Measurements from ENCODE around the gene TERT.
"Not testable (repeated sequence)": the region's sequence is repeated elsewhere in the genome, so short reads cannot be mapped to it uniquely, and the experiment has no call there.

The TERT gene

DNA sequence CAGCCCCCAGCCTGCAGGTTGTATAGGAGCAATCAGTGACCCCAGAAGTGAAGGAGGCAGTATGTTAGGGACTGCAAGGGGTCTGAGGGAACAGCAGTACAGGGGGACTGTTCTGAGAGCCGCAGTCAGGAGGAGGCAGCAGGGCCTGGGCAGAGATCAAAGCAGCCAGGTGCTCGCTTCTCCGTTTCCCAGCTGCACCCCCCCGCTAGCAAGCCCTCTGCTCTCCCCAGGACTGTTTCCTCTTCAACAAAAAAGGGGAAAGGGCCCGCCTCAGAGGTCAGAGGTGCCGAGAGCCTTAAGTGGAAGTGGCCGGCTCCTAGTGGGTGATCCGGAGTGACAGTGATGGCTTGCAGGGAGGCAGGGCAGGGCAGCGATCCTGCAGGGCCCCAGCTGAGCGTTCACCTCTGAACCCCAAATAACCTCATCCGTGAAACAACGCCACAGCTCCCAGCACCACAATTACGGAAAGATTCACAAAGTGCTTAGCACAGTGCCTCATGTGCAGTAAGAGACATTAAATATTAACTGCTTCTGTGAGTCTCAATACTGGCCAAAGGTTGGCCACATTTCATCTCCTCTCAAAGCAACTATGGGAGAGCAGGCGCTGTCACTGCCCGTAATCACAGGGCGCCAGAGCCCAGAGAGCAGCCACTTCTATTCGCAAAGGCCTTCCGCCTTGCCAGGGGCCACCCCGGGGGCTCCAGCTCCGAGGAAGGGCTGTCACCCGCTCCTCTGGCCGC, 42.1 kb upstream of the TERT start:
- FAIRE-seq (no peak), DNase-seq (ENCODE audit: insufficient read length) (no peak)
- TF ChIP-seq POLR2AphosphoS5 (IDR thresholded peaks at IDR 0.05; ENCODE audit: low read depth, low read length) (0 out of 2 replicates have a peak, but pooled peaks have one; percentile 10), TAF1 (IDR thresholded peaks at IDR 0.05; ENCODE audit: borderline replicate concordance, low read depth, low read length) (no peak)

- no peak for DNase-seq (ENCODE audit: insufficient read length)
- FAIRE-seq = no peak
- no peak for TF ChIP-seq TAF1 (IDR thresholded peaks at IDR 0.05; ENCODE audit: borderline replicate concordance, low read depth, low read length)
- no peak for TF ChIP-seq POLR2AphosphoS5 (IDR thresholded peaks at IDR 0.05; ENCODE audit: low read depth, low read length)
- TF ChIP-seq POLR2A (IDR thresholded peaks at IDR 0.05; ENCODE audit: low read depth, low read length) = no peak
These were observed 41.3 kb upstream of the TERT start for GRCh38 chr5:1336106-1336561.

DNA sequence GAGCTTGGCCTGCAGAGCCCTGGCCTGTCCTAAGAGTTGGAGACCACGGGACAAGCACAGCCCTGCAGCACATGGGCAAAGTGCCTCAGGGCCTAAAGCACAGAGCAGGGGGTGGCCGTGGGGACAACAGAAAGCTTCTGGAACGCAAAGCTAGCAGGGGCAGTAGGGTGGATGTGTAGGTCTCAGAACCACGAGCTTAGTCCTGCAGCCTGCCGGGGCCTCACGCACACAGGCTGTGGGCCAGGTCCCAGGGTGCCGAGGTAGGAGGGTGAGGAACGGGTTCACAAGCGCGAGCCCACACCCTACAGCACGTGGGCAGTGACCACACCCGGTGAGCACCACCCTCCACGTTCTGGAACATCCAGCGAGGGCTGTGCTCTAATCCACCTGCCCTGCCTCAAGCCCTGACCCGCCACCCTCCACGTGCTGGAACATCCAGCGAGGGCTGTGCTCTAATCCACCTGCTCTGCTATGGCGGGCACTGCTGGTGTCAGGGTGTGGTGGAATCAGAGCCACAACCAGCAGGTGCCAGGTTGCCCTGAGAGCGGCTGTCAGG, 40.8 kb upstream of the TERT start:
- DNase-seq (ENCODE audit: insufficient read length) (no peak), FAIRE-seq (no peak)
- no peak for TF ChIP-seq POLR2A (IDR thresholded peaks at IDR 0.05; ENCODE audit: low read depth, low read length)
- no peak for TF ChIP-seq TAF1 (IDR thresholded peaks at IDR 0.05; ENCODE audit: borderline replicate concordance, low read depth, low read length)
- no peak for TF ChIP-seq POLR2AphosphoS5 (IDR thresholded peaks at IDR 0.05; ENCODE audit: low read depth, low read length)

GRCh38 chr5:1334831-1335539, 40.1 kb upstream of the TERT start:
- FAIRE-seq = no peak
- TF ChIP-seq POLR2AphosphoS5 (IDR thresholded peaks at IDR 0.05; ENCODE audit: low read depth, low read length) (no peak), TAF1 (IDR thresholded peaks at IDR 0.05; ENCODE audit: borderline replicate concordance, low read depth, low read length) (no peak), POLR2A (IDR thresholded peaks at IDR 0.05; ENCODE audit: low read depth, low read length) (no peak)
- no peak for DNase-seq (ENCODE audit: insufficient read length)

- FAIRE-seq = no peak
- TF ChIP-seq TAF1 (IDR thresholded peaks at IDR 0.05; ENCODE audit: borderline replicate concordance, low read depth, low read length) (no peak), POLR2A (IDR thresholded peaks at IDR 0.05; ENCODE audit: low read depth, low read length) (no peak), POLR2AphosphoS5 (IDR thresholded peaks at IDR 0.05; ENCODE audit: low read depth, low read length) (no peak)
- no peak for DNase-seq (ENCODE audit: insufficient read length)
These were observed 39.1 kb upstream of the TERT start for GRCh38 chr5:1333986-1334385.

DNA sequence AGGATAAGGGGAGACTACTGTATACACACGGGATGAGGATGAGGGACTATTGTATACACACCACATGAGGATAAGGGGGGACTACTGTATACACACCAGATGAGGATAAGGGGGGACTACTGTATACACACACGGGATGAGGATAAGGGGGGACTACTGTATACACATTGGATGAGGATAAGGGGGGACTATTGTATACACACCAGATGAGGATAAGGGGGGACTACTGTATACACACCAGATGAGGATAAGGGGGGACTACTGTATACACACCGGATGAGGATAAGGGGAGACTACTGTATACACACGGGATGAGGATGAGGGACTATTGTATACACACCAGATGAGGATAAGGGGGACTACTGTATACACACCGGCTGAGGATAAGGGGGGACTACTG, 38.4 kb upstream of the TERT start:
- FAIRE-seq = peak; percentile 82
- not testable (repeated sequence) for DNase-seq (ENCODE audit: insufficient read length)

GRCh38 chr5:1332461-1333001, 37.7 kb upstream of the TERT start:
- no peak for TF ChIP-seq POLR2A (IDR thresholded peaks at IDR 0.05; ENCODE audit: low read depth, low read length)
- TF ChIP-seq POLR2AphosphoS5 (IDR thresholded peaks at IDR 0.05; ENCODE audit: low read depth, low read length) = no peak
- TF ChIP-seq TAF1 (IDR thresholded peaks at IDR 0.05; ENCODE audit: borderline replicate concordance, low read depth, low read length) = no peak
- no peak for FAIRE-seq
- no peak for DNase-seq (ENCODE audit: insufficient read length)

GRCh38 chr5:1331861-1332405, 37.1 kb upstream of the TERT start:
- no peak for TF ChIP-seq TAF1 (IDR thresholded peaks at IDR 0.05; ENCODE audit: borderline replicate concordance, low read depth, low read length)
- TF ChIP-seq POLR2A (IDR thresholded peaks at IDR 0.05; ENCODE audit: low read depth, low read length) = no peak
- no peak for TF ChIP-seq POLR2AphosphoS5 (IDR thresholded peaks at IDR 0.05; ENCODE audit: low read depth, low read length)
- FAIRE-seq (no peak), DNase-seq (ENCODE audit: insufficient read length) (no peak)

GRCh38 chr5:1330847-1331831, 36.3 kb upstream of the TERT start:
- FAIRE-seq = no peak
- no peak for TF ChIP-seq POLR2AphosphoS5 (IDR thresholded peaks at IDR 0.05; ENCODE audit: low read depth, low read length)
- TF ChIP-seq TAF1 (IDR thresholded peaks at IDR 0.05; ENCODE audit: borderline replicate concordance, low read depth, low read length) = no peak
- TF ChIP-seq POLR2A (IDR thresholded peaks at IDR 0.05; ENCODE audit: low read depth, low read length) = no peak
- peak; percentile 16 for DNase-seq (ENCODE audit: insufficient read length)

DNA sequence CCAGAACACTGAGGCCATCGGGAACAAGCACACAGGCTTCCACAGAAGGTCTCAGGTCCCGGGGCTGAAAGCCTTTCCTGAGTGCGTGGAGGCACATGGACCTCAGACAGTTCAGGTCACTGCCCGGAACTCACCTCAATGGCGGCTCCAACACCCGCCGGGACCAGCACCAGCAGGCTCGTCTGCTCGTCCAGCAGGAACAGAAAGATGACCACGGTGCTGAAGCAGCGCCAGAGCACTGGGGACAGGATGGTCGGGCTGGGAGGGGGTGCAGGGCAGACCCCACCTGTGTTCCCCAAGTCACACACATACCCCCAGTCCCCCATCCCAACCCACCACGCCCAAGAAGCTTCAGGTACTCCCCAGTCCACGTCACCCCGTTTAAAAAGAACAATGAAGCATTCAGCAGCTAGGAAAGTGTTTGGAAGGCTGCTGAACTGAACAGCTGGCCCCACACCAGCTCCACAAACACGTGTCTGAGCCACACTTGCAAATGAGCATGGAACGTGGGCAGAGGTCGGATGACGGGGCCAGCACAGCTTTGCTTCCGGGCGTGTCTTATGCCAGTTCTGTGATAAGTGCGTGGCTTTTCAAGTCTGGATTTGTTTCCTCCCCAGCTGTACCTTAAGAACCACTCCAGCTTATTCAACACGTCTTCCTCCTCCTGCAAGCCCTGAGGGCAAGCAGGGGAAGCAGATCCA, 35.4 kb upstream of the TERT start:
- TF ChIP-seq POLR2AphosphoS5 (IDR thresholded peaks at IDR 0.05; ENCODE audit: low read depth, low read length) (no peak), TAF1 (IDR thresholded peaks at IDR 0.05; ENCODE audit: borderline replicate concordance, low read depth, low read length) (no peak), POLR2A (IDR thresholded peaks at IDR 0.05; ENCODE audit: low read depth, low read length) (no peak)
- FAIRE-seq = no peak
- DNase-seq (ENCODE audit: insufficient read length) = peak; percentile 13
